Smooth muscle cell (in vitro differentiated cells): ENCODE measurements around the gene OPCML. TPM values are rescaled to one million over a fixed set of nuclear protein-coding genes. Genes with fewer than 3 reads are reported as not detected.

Experiments used
- DNase-seq: peaks from one replicate; lab custom pipeline; 2025; ENCODE audit not compliant: unreplicated experiment; lab: John Stamatoyannopoulos, UW
- H2AFZ ChIP-seq: fragments of 200-600 bp; sonication (generic); 2 replicates; pipeline ENCODE4 v1.6.0; 2016; ENCODE audit warnings: antibody characterized with exemption, low read depth, mild to moderate bottlenecking
- H3F3A ChIP-seq: fragments of 200-600 bp; sonication (generic); 2 replicates; pipeline ENCODE4 v1.6.0; 2017; ENCODE audit warnings: antibody characterized with exemption, low read depth
- H3K27ac ChIP-seq: fragments of 200-600 bp; sonication (generic); 2 replicates; pipeline ENCODE4 v1.5.1; 2016; ENCODE audit warnings: low read depth, mild to moderate bottlenecking
- H3K27me3 ChIP-seq: fragments of 200-600 bp; sonication (generic); 2 replicates; pipeline ENCODE4 v1.6.1; 2016; ENCODE audit warnings: low read depth, mild to moderate bottlenecking
- H3K36me3 ChIP-seq: fragments of 200-600 bp; sonication (generic); 2 replicates; pipeline ENCODE4 v1.5.1; 2016; ENCODE audit warnings: low read depth
- H3K4me1 ChIP-seq: fragments of 200-600 bp; sonication (generic); 2 replicates; pipeline ENCODE4 v1.5.1; 2016; ENCODE audit warnings: low read depth
- H3K4me2 ChIP-seq: fragments of 200-600 bp; sonication (generic); 2 replicates; pipeline ENCODE4 v1.6.0; 2016; ENCODE audit warnings: mild to moderate bottlenecking
- H3K4me3 ChIP-seq: fragments of 200-600 bp; sonication (generic); 2 replicates; pipeline ENCODE4 v1.5.1; 2016; ENCODE audit warnings: mild to moderate bottlenecking
- H3K79me2 ChIP-seq: fragments of 200-600 bp; sonication (generic); 2 replicates; pipeline ENCODE4 v1.6.0; 2016; ENCODE audit warnings: low read depth, mild to moderate bottlenecking
- H3K9ac ChIP-seq: fragments of 200-600 bp; sonication (generic); 2 replicates; pipeline ENCODE4 v1.6.0; 2016; ENCODE audit warnings: low read depth
- H3K9me3 ChIP-seq: fragments of 200-600 bp; sonication (generic); replicated peaks from 2 replicates; pipeline ENCODE4 v1.5.1; 2016; ENCODE audit warnings: low read depth
- H4K20me1 ChIP-seq: fragments of 200-600 bp; sonication (generic); 2 replicates; pipeline ENCODE4 v1.6.0; 2016; ENCODE audit warnings: low read depth
- WGBS: methylation state at CpG from one replicate; pipeline ENCODE4 v1.1.7; 2016; ENCODE audit warnings: low lambda C conversion rate; 5-methylcytosine and 5-hydroxymethylcytosine counted together
- polyA plus RNA-seq: library from polyadenylated mRNA; unstranded; fragments of >200 nt; fragmentation: Nextera tagmentation; extraction: Ambion mirVana; gene quantifications from 2 replicates; pipeline ENCODE4 v1.2.1, GENCODE V29; 2016
- total RNA-seq: library from RNA; depleted of rRNA; stranded (reverse); fragments of >200 nt; gene quantifications from 2 replicates; pipeline ENCODE4 v1.2.3, GENCODE V29; 2014
- TF ChIP-seq, protein P1 (sequence below): fragments of 200-600 bp; sonication (generic); IDR thresholded peaks from 2 replicates; pipeline ENCODE4 v1.5.1; 2017; ENCODE audit warnings: borderline replicate concordance, mild to moderate bottlenecking, antibody characterized with exemption; ENCODE audit not compliant: insufficient read depth, poor library complexity, severe bottlenecking

Gene OPCML
- total and polyA plus RNA-seq, 2 experiments from 2014 or later, result 0.42 to 0.58 TPM

GRCh38 chr11:132658696-132659095, 873.6 kb downstream of the OPCML start:
- no peak overlapping the region for H3K4me3 ChIP-seq
- 83% methylated on average over 2 of the region's 2 CpGs for WGBS
- H3K9me3 ChIP-seq, result no peaks in the 10 kb centered on the region
- DNase-seq, result no peak
- H3F3A ChIP-seq, result no peaks in the 10 kb centered on the region
- H3K4me1 ChIP-seq, result no peaks in the 10 kb centered on the region
- H3K9ac ChIP-seq, result no peak overlapping the region
- H2AFZ ChIP-seq, result no peak overlapping the region
- TF ChIP-seq, protein P1, sequence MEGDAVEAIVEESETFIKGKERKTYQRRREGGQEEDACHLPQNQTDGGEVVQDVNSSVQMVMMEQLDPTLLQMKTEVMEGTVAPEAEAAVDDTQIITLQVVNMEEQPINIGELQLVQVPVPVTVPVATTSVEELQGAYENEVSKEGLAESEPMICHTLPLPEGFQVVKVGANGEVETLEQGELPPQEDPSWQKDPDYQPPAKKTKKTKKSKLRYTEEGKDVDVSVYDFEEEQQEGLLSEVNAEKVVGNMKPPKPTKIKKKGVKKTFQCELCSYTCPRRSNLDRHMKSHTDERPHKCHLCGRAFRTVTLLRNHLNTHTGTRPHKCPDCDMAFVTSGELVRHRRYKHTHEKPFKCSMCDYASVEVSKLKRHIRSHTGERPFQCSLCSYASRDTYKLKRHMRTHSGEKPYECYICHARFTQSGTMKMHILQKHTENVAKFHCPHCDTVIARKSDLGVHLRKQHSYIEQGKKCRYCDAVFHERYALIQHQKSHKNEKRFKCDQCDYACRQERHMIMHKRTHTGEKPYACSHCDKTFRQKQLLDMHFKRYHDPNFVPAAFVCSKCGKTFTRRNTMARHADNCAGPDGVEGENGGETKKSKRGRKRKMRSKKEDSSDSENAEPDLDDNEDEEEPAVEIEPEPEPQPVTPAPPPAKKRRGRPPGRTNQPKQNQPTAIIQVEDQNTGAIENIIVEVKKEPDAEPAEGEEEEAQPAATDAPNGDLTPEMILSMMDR, result no peak
- peaks cover 32% of the 10 kb centered on the region for H3K27me3 ChIP-seq
- H3K27ac ChIP-seq, result no peak overlapping the region
- H3K36me3 ChIP-seq, result no peaks in the 10 kb centered on the region
- no peaks in the 10 kb centered on the region for H4K20me1 ChIP-seq
- H3K79me2 ChIP-seq, result no peaks in the 10 kb centered on the region
- no peak overlapping the region for H3K4me2 ChIP-seq

- Histone ChIP-seq H2AFZ (no peak overlapping the region), H3K4me3 (no peak overlapping the region), H3K9ac (no peak overlapping the region), H3K36me3 (no peaks in the 10 kb centered on the region), H3K9me3 (no peaks in the 10 kb centered on the region), H3K27me3 (peaks cover 38% of the 10 kb centered on the region), H3K4me2 (no peak overlapping the region), H4K20me1 (no peaks in the 10 kb centered on the region), H3K4me1 (no peaks in the 10 kb centered on the region), H3K79me2 (no peaks in the 10 kb centered on the region), H3F3A (no peaks in the 10 kb centered on the region), H3K27ac (no peak overlapping the region)
- TF ChIP-seq, protein P1, result no peak
- DNase-seq, result no peak
- WGBS, result 95% methylated on average over 4 of the region's 4 CpGs
Measured at GRCh38 chr11:132658004-132658403, 874.3 kb downstream of the OPCML start.

DNA sequence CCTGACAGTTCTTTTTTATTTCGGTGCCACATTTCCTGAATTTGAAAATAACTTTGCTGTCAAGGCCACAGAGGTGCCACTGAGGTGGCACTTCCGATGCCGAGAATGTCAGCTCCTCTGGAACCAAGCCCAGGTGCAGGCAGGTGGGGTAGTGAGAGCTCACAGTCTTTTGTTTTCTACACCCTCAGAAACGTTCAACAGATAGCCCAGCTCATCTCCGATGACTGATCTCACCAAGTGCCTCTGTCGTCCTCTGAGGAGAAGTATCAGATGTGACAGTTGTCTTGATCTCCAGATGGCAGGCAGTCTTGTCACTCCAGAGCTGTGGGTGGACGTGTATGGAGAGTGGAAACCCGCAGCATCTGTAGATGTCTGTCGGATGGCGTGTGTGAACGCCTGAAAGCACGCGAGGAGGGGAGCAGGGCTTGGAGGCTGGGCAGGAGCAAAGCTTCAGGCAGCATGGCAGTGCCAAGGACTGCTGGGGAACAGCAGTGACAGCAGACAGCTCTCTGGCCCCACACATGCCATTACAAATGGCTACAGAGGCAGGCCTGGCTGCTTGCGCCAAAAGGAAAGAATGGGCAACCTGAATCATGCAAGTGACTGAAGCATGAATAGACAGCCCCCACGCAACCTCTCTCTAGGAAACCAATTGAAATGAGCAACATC, 877.0 kb downstream of the OPCML start:
- Histone ChIP-seq H3K9ac (no peak overlapping the region), H3K4me2 (no peak overlapping the region), H3K27me3 (peaks cover 40% of the 10 kb centered on the region), H3K79me2 (no peaks in the 10 kb centered on the region), H3K4me3 (no peak overlapping the region), H3K27ac (no peak overlapping the region), H3F3A (no peaks in the 10 kb centered on the region), H2AFZ (no peak overlapping the region), H3K9me3 (no peaks in the 10 kb centered on the region), H3K4me1 (no peaks in the 10 kb centered on the region), H3K36me3 (no peaks in the 10 kb centered on the region), H4K20me1 (no peaks in the 10 kb centered on the region)
- DNase-seq, result no peak
- TF ChIP-seq, protein P1, result no peak
- WGBS, result 91% methylated on average over 15 of the region's 15 CpGs

DNA sequence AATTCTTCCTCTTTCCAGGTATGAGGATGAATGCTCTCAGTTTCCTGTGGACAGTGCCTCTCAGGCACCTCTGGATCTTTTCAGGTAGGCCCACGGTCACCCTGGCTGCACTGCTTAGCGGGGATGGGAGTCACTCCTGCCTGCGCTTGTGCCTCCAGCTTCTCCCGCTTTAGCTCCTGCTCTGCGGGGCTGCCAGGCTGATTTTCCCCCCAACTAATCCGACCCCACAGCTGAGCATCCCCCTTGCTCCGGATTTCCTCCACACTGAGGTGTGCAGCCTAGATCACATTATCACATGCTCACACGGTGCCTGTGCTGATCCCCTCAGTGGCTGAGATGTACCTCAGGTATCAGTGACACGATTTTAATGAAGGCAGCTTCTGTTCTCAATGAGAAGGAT, 879.1 kb downstream of the OPCML start:
- WGBS, result 92% methylated on average over 9 of the region's 9 CpGs
- no peaks in the 10 kb centered on the region for H3F3A ChIP-seq
- no peak overlapping the region for H2AFZ ChIP-seq
- H4K20me1 ChIP-seq, result no peaks in the 10 kb centered on the region
- no peak overlapping the region for H3K4me2 ChIP-seq
- H3K9ac ChIP-seq, result no peak overlapping the region
- DNase-seq, result no peak
- TF ChIP-seq, protein P1, result no peak
- no peaks in the 10 kb centered on the region for H3K79me2 ChIP-seq
- no peaks in the 10 kb centered on the region for H3K4me1 ChIP-seq
- no peak overlapping the region for H3K4me3 ChIP-seq
- H3K36me3 ChIP-seq, result no peaks in the 10 kb centered on the region
- H3K27ac ChIP-seq, result no peak overlapping the region
- H3K27me3 ChIP-seq, result peaks cover 40% of the 10 kb centered on the region
- H3K9me3 ChIP-seq, result no peaks in the 10 kb centered on the region
